Measurements from ENCODE around the gene MAS1L.

- TF ChIP-seq JUN (IDR thresholded peaks at IDR 0.05) (no peak), POLR2A (IDR thresholded peaks at IDR 0.05; ENCODE audit: low read length) (no peak), MAFK (IDR thresholded peaks at IDR 0.05; ENCODE audit: partially characterized antibody) (no peak), MAX (IDR thresholded peaks at IDR 0.05) (no peak)
Observed at GRCh38 chr6:29529956-29530355, 42.2 kb upstream of the MAS1L start.

Measured in A549 (cell line).